D721Med (cell line): ENCODE results near the gene SH2D4B.

Experiments
- DNase-seq: peaks from one replicate; pipeline ENCODE4 v3.0.0; 2011; ENCODE audit warnings: low spot score; ENCODE audit not compliant: insufficient read length
- FAIRE-seq: peaks from 2 replicates; lab custom pipeline; 2011; peaks lifted over from hg19 to GRCh38; lab: Jason Lieb, UNC
- CTCF ChIP-seq: IDR thresholded peaks from 2 replicates; pipeline ENCODE4 v1.5.1; 2012; ENCODE audit warnings: mild to moderate bottlenecking, control low read depth; ENCODE audit not compliant: insufficient read depth; ENCODE audit errors: missing control alignments

The SH2D4B gene

DNA sequence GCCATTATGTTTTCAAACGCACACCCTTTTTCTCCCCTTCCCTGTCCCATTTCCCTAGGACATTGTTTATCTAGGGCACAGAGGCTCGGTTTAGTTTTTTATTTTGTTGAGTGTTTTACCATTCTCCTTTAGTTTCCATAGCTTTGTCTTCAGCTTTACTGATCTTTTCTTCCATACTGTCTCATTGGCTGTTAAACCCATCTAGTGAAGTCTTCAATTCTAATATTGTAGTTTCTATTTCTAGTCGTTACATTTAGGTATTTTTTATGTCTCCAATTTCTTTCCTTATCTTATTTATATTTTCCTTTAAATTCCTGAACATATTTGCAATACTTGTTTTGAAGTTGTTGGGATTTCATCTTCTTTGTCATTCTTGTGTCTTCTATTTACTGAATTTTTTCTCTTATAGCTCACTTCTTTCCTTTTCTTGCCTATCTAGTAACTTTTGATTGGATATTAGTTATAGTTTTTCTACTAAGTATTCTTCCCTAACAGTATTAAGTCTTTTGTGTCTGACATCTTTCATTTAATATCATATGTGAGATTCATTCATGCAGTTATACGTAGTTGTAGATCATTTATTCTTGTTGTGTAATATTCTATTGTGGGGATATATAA lies 41.0 kb upstream of the SH2D4B start:
- TF ChIP-seq CTCF = no peak
- DNase-seq = no peak
- no peak for FAIRE-seq

DNA sequence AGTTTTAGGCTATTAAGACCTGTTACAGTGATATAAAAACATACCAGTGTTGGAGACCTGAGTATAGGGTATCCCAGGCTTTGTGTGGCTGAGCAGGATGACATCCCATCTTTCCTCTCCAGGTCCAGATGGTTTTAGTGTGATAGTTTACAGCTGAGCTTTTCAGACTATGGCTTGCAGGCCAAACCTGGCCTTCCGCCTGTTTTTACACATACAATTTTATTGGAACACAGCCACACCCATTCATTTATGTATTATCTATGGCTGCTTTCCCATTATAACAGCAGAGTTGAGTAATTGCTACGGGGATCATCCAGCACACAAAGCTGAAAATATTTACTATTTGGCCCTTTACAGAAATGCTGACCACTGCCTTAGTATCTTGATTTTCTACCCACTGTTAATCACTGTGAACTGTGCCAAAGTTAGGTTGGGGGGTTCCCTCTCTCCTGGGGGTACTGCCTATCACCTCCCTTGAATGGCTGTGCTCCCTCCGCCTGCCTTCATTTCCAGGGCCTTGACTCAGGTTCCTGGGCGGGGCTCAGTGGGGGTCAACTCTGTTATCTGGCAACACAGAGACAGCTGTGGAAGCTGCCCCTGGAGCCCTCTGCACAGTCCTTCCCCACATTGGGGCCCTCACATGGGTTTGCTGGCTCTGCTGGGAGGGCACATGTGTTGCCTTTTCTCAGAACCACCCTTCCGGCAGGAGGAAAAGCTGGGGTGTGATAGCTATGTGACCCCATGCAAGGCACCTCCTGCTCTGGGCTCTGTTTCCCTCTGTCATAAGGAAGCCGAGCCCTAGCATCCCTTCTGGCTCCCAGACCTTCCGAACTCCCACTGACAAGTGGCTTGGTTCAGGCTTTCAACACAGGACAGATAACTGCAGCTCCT lies 40.3 kb upstream of the SH2D4B start:
- no peak for DNase-seq

DNA sequence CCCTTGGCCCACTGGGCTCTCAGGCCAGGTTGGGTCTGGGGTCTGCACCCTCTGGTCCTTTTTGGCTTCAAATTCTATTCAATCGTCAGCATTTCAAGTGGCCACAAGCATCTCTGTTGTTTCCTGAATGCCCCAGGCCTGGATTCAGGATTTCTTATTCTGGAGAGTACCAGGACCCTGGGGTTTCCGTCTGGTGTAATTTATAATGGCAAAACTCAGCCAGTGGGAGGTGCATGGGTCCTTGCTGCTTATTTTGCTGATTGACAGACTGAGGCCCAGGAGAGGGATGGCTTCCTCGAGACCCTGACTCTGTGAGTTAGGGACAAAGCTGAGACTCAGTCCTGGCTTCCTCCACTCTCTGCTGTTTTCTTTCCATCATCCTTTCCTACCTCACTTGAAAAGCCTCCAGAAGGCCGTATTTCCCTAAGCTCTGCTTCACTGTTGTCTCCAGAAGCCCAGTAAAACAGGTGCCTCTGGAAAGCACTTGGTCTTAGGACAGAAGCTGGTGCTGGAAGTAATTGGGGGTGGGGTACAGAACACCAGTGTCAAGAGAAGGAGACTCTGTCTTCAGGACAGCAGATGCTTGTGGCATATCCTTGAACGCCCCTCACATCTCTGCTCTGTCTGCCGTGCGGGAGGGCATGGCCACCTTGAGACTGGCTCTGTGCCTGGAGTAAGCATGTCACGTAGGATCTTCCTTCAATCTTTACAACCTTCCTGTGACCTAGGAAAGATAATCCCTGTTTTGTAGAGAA lies 39.4 kb upstream of the SH2D4B start:
- FAIRE-seq = no peak
- no peak for TF ChIP-seq CTCF
- no peak for DNase-seq

More for the DNA sequence above, 40.3 kb upstream of the SH2D4B start:
- no peak for TF ChIP-seq CTCF
- no peak for FAIRE-seq

GRCh38 chr10:80498833-80499741 lies 38.6 kb upstream of the SH2D4B start:
- TF ChIP-seq CTCF = no peak
- no peak for DNase-seq
- no peak for FAIRE-seq

- DNase-seq (no peak), FAIRE-seq (no peak)
- no peak for TF ChIP-seq CTCF
Measured at GRCh38 chr10:80500572-80501380, 36.9 kb upstream of the SH2D4B start.
